NCI-H524 treated with DMSO at 0.1 percent for 48 hours (cell line): ENCODE results near the gene PTGES2.
"Not testable (repeated sequence)": the region's sequence is repeated elsewhere in the genome, so short reads cannot be mapped to it uniquely, and the experiment has no call there.

ENCODE experiments used
- DNase-seq: peaks from one replicate; lab custom pipeline; 2025; lab: John Stamatoyannopoulos, UW

The PTGES2 gene

GRCh38 chr9:128087262-128087661, 40.3 kb downstream of the PTGES2 start:
- no peak for DNase-seq

- no peak for DNase-seq
These were observed 41.6 kb downstream of the PTGES2 start for GRCh38 chr9:128085943-128086342.

- no peak for DNase-seq
These were observed 42.8 kb downstream of the PTGES2 start for GRCh38 chr9:128084746-128085145.

GRCh38 chr9:128082151-128082550, 45.4 kb downstream of the PTGES2 start:
- no peak for DNase-seq

- DNase-seq = no peak
These were observed 46.5 kb downstream of the PTGES2 start for GRCh38 chr9:128081056-128081455.

- DNase-seq = no peak
These were observed 47.3 kb downstream of the PTGES2 start for GRCh38 chr9:128080206-128080605.

GRCh38 chr9:128078504-128079434, 48.8 kb downstream of the PTGES2 start:
- DNase-seq = no peak

- no peak for DNase-seq
These were observed 49.6 kb downstream of the PTGES2 start for GRCh38 chr9:128077847-128078503.

GRCh38 chr9:128073253-128073886, 54.2 kb downstream of the PTGES2 start:
- DNase-seq = no peak

- no peak for DNase-seq
These were observed 55.1 kb downstream of the PTGES2 start for GRCh38 chr9:128072144-128073021.

GRCh38 chr9:128071475-128071874, 56.1 kb downstream of the PTGES2 start:
- DNase-seq = not testable (repeated sequence)

GRCh38 chr9:128070874-128071273, 56.7 kb downstream of the PTGES2 start:
- DNase-seq = no peak
